ENCODE results near the gene PTPRU.

GRCh38 chr1:29368936-29369932 lies 132.9 kb downstream of the PTPRU start:
- TF ChIP-seq, protein P1, sequence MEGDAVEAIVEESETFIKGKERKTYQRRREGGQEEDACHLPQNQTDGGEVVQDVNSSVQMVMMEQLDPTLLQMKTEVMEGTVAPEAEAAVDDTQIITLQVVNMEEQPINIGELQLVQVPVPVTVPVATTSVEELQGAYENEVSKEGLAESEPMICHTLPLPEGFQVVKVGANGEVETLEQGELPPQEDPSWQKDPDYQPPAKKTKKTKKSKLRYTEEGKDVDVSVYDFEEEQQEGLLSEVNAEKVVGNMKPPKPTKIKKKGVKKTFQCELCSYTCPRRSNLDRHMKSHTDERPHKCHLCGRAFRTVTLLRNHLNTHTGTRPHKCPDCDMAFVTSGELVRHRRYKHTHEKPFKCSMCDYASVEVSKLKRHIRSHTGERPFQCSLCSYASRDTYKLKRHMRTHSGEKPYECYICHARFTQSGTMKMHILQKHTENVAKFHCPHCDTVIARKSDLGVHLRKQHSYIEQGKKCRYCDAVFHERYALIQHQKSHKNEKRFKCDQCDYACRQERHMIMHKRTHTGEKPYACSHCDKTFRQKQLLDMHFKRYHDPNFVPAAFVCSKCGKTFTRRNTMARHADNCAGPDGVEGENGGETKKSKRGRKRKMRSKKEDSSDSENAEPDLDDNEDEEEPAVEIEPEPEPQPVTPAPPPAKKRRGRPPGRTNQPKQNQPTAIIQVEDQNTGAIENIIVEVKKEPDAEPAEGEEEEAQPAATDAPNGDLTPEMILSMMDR (tag by site-specific recombination; IDR thresholded peaks at IDR 0.05), result no peak
- TF ChIP-seq, protein P2, sequence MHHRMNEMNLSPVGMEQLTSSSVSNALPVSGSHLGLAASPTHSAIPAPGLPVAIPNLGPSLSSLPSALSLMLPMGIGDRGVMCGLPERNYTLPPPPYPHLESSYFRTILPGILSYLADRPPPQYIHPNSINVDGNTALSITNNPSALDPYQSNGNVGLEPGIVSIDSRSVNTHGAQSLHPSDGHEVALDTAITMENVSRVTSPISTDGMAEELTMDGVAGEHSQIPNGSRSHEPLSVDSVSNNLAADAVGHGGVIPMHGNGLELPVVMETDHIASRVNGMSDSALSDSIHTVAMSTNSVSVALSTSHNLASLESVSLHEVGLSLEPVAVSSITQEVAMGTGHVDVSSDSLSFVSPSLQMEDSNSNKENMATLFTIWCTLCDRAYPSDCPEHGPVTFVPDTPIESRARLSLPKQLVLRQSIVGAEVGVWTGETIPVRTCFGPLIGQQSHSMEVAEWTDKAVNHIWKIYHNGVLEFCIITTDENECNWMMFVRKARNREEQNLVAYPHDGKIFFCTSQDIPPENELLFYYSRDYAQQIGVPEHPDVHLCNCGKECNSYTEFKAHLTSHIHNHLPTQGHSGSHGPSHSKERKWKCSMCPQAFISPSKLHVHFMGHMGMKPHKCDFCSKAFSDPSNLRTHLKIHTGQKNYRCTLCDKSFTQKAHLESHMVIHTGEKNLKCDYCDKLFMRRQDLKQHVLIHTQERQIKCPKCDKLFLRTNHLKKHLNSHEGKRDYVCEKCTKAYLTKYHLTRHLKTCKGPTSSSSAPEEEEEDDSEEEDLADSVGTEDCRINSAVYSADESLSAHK (tag by site-specific recombination; IDR thresholded peaks at IDR 0.05), result no peak
